Activated CD4-positive, alpha-beta T cell treated with anti-CD3 and anti-CD28 coated beads for 1 hour (primary cell): ENCODE data around the gene PPP5C.

ENCODE experiments used
- DNase-seq: peaks from one replicate; pipeline ENCODE4 v3.0.0-alpha.2; 2020

Gene PPP5C

DNA sequence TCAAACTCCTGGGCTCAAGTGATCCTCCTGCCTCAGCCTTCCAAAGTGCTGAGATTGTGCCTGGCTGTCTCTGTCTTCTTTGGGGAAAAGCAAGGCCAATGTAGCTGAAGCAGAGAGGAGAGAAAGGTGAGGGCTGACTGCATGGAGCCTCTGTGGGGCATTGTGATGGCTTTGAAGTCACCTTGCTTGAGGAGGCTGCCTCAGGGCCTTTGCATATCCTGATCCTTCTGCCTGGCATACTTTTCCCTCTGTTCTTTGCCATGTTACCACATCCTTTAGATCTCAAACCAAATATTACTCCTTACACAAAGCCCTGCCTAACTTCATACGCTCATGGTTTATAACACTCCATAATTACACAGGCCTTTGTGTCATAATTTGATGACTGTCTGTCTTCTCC lies 9.4 kb upstream of the PPP5C start:
- no peak for DNase-seq

DNA sequence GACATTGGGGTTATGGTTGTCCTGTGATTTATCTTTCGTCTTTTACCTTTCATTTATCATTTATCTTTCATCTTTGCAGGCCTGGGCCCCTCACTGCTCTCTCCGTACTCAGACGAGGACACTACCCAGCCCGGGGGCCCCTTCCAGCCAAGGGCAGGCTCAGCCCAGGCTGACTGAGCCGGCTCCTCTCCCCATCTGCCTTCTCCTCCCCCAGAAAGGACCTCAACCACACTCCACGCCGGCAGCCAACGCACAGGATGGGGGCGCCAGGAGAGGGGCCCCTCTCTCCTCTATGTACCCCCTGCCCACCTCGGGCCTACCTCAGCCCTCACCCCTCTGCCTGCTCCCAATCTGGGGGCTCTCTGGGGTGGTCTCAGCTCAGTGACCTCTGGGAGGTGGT lies 7.4 kb upstream of the PPP5C start:
- no peak for DNase-seq

DNA sequence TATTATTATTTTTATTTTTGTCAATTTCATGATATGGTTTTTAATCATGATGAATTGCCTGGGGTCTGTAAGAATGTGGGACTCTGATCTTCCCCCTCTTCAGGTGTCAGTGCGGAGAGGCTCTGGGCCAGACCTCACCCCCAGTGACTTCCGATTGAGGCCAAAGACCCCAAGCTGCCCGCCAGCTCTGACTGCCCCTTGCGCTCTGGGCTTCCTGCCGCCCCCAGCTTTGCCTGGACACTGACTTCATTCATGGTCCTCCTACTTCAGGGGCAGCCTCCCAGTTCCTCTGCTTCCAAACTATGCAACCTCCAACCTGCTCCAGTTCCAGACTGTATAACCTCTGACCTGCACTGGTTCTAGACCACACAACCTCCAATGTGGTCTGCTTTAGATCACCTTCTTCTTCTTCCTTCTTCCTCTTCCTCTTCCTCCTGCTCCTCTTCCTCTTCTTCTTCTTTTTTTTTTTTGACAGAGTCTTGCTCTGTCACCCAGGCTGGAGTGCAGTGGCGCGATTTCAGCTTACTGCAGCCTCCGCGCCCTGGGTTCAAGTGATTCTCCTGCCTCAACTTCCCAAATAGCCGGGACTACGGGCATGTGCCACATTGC lies 6.7 kb upstream of the PPP5C start:
- no peak for DNase-seq

DNA sequence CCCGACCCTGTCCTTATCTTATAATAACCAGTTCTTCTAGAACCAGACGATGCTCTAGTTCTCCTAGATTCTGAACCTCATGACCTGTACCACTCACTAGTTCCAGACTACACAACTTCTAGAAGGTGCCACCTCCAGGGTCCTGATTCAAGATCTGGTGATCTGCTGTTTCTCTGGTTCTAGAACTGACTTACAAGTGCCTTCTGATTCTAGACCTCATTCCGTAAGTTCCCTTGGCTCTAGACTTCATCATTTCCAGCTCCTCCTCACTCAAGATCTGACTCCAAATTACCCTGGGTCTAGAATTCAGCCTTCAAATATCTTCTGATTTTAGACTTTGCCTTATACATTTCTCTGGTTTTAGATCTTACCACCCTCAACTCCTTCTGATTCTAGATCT lies 5.0 kb upstream of the PPP5C start:
- DNase-seq = no peak

DNA sequence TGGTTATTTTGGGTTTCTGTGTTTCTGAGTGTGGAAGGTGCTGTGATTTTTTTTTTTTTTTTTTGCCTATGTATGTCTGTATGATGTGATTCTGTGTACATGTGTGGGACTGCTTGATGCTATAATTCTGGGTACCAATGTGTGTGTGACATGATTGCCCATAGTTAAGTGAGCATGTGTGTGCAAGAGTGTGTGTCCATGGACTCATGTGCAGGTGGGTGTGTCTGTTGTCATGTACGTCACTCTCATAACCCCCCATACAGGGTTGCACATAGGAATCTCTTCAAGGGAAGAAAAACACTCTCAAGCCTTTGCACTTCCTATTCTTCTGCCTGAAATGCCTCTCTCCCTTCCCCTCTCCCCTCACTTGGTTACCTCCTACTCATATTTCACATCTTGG lies 2.5 kb upstream of the PPP5C start:
- no peak for DNase-seq

DNA sequence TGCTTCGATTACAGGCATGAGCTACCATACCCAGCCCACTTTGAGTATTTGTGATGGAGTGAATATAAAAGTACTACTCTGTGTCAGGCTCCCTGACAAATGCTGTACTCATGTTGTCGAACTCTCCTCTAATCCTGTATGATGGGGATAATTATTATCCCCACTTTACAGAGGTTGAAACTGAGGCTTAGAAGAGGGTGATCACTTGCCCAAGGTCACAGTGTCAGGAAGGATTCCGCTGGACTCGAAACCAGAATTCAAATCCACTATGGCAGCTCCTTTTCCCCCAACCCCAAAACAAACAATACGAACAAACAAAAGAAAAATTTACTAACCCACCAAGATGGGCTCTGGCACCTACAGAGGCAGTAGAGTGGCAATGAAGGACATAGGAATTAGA lies 1.7 kb upstream of the PPP5C start:
- no peak for DNase-seq

DNA sequence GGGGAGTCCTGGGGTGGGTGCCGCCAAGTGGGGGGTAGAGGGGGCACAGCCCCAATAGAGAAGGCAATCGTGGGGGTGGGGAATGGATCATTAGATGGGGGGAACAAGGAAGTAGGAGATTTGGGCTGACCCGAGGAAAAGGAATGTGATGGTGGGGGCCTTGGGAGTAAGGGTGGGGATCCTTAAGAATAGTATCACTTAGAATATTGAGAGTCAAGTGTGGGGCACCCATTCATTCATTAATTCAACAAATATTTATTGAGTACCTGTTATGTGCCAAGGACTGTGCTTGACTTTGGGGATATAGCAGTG lies 641 bp downstream of the PPP5C start:
- no peak for DNase-seq

DNA sequence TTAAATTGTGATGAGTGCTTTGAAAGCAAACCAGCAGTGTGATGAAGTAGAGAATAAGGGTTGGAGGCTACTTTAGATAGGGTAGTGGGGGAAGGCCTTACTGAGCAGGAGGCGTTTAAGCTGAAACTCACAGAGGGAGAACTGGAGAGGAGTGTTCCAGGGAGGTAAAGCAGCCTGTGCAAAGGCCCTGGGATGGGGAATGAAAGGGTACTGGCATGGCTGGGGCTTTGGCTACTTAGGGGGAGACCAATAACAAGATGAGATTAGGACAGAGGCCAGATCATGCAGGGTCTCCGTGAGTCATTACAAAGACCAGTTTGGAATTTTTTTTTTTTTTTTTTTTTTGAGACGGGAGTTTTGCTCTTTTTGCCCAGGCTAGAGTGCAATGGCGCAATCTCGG lies 1.1 kb downstream of the PPP5C start:
- DNase-seq = no peak

DNA sequence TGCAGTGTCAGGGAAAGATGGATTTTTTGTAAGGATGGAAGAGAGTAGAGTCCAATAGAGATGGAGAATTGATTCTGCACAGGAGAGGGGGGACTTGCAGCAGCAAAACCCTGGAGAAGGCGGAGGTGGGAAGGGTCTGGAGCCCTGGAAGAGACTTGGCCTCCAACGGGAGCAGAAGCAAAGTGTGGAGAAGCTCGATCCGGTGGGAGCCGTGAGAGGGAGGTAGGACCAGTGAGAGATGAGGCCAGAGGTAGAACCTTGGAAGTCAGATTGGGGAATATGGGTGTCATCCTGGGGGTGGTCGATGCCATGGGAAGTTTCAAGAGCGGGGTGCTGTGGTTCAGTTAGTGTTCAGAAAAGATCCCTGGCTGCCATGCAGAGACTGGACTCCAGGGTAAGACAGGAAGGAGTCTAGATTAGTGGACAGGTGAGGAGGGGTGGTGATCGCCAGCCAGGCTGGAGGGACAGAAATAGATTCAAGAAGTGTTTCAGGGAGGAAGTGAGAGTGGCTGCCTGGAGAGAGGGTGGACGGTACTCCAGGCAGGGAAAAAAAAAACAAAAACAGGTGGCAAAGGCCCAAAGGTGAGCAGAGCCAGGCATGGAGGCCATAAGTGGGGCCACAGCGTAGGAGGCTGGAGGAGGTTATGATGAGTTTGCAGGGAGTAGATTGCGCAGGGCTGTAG lies 2.6 kb downstream of the PPP5C start:
- no peak for DNase-seq

DNA sequence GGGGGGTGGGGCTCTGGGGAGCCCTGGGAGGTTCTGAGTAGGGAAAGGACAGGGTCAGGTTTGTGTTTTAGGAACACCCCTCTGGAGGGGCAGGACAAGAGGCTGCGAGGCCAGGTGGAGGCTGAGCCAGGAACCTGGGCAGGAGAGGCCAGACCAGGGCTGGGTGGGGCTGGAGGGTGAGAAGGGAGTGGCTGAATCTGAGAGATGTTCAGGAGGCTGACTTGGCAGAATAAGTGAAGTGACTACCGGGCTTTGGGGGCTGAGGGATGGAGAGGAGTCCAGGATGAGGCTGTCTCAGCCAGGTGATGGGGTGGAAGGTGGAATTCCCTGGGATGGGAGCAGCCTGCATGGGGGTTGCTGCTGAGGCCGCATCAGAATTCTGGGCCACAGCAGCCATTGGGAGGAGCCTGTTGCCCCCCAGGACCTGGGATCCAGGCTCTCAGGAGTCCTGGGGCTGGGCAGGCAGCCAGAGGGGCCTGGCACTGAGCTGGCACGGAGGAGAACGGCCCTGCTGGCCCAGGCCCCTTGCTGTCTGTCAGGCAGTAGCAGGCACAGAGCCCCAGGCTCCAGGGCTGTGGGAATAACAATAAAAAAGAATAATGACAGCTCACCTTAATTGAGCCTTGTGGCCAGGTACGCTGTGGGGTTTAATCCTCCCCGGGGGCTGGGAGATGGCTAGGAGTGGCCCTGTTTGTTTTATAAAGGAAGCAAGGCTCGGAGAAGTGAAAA lies 3.3 kb downstream of the PPP5C start:
- no peak for DNase-seq

DNA sequence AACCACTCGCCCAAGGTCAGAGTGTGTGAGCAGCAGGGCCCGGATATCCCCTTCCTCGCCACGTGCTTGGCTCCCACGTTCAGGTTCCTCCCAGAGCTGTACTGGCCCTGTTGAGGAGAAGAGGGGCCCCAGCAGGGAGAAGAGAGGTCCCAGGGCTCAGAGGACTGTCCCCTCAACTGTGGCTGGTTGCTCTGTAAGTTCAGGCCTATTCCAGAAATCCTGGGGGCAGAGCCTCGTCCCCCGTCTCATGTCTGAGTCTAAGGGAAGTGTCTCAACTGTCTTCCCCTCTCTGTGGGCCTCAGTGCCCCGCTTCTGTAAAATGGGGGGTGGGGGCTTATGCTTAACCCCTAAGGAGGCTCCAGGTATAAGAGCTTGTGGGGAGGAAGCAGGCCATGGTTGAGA lies 3.9 kb downstream of the PPP5C start:
- no peak for DNase-seq

DNA sequence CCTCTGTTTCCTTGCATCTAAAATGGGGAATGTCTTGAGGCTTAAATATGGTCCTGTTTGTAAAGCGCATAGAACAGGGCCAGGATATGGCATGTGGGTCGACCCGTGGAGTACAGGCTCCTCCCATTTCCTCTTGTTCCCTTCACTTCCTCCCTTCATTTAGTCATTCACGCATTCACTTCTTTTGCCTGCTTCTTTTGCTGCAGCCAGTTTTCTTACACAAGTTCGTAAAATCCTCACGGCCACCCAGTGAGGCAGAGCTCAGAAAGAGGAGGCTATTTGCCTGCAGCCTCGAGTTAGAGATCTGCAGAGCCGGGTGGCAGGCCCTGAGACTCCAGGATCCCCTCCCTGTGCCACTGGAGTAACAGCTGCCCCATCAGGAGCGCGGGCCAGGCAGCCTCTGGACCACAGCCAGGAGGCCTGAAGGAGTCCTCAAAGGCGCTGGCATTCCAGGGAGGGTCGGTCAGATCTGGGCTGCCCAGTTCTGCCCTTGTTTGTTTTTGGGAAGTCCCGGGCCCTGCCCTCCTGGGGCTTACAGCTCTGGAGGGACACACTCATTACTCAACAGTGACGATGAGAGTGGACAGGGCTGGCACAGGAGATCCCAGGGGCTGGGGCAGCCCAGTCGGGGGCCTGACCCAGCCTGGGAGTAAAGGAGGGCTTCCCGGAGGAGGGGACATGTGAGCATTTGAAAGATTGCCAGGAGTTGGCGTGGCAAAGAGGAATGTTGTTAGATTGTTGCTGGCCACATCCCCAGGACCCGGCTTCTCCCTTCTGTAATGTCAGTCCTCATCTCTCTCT lies 4.6 kb downstream of the PPP5C start:
- DNase-seq = no peak

DNA sequence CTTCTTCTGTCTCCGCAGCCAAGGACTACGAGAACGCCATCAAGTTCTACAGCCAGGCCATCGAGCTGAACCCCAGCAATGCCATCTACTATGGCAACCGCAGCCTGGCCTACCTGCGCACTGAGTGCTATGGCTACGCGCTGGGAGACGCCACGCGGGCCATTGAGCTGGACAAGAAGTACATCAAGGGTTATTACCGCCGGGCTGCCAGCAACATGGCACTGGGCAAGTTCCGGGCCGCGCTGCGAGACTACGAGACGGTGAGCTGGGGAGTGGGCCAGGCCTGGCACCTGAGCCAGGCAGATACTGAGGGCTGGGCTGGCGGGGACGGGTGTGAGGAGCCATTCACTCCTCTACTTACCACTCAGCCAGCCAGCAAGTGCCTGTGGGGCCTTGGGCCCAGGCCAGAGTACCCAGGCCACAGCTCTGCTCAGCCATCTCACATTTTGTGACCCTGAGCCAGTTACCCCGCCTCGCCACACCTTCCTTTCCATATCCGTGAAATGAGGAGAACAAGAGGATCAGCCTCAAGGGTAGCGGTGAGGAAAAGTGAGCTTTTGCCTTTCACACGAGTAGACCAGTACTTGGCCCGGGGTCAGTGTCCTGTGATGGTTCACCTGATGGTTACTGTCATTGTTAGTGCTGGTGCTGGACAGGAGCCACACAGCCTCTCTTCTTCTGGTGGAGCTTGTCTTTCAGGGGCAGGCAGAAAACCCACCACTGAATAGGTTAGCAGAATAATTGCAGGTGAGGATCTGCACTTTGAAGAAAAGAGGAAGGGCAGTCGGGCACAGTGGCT lies 7.0 kb downstream of the PPP5C start:
- DNase-seq = no peak

DNA sequence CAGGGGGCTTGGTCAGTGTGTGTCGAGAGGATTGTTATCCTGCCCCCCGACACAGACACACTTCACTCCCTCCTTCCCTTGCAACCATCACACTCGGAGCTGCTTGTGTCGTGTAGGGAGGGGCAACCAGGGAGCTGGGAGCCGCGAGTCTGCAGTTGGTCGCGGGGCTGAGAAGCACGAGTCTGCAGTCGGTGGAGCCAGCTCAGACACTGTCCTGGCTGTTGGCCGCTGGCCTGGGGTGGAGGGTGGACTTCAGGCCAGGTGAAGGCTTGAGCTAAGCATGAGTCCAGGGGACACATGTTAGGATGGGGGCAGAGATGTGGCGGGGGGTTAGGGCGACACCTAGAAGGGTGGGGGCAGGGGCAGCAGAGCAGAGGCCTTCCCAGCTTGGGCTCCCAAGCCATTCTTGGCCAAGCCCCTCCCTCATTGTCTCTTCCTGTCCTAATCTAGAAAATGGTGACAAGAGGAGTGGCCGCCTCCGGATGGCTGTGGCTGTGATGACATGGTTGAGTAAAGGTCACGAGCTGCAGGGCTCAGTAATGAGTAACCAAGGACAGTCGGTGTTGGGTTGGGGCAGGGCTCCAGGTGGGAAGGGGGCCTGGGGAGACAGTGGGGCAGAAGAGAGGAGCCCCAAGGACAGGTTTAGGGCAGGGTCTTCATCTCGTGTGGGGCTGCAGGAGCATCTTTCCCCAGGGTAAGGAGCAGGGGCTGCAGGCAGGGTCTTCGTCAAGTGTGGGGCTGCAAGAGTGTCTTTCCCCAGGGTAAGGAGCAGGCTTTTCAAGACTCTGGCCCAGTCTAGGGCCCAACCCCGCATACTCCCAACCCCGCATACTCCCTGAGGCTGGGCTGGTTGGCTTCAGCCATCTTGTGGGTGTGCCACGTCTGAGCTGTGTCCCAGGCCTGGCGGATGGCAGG lies 8.6 kb downstream of the PPP5C start:
- DNase-seq = no peak

DNA sequence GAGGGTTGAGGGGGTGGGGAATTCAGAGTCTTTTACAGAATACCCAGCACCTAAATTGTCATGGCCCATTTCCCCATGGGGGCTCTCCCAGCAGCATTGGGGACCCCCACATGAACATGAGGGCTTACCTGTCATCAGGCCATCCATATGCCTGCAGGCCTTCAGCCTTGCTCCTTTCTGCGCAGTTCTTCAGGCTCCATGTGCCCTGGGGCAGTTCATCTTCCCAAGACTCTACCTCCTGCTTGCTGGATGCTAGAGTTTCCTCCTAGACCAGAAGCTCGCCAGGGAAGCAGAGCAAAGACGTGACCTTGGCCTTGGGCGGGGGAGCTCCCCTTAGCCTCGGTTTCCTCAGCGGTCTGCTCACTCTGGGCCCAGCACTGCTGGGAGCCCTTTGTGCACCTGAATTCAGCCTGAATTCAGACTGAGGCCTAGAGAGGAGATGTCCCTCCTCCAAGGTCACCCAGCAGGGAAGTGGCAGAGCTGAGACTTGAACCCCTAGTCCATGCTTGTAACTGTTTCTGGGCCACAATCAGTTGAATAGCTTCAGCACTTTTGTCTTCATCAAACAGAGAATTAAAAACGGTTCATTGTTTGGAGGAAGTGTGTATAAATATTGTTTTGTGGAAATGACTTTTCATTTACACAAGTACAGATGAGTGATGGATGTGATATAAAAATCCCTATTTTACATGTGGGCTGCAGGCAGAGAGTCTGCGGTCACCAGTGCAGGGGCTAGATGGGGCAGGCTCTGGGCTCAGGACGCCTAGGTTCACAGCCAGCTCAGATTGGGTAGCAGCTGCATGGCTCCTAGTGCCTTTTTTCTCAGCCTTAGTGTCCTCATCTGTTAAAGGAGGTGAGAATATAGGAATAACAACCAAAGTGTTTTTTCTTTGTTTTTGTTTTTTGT lies 9.5 kb downstream of the PPP5C start:
- DNase-seq = no peak

DNA sequence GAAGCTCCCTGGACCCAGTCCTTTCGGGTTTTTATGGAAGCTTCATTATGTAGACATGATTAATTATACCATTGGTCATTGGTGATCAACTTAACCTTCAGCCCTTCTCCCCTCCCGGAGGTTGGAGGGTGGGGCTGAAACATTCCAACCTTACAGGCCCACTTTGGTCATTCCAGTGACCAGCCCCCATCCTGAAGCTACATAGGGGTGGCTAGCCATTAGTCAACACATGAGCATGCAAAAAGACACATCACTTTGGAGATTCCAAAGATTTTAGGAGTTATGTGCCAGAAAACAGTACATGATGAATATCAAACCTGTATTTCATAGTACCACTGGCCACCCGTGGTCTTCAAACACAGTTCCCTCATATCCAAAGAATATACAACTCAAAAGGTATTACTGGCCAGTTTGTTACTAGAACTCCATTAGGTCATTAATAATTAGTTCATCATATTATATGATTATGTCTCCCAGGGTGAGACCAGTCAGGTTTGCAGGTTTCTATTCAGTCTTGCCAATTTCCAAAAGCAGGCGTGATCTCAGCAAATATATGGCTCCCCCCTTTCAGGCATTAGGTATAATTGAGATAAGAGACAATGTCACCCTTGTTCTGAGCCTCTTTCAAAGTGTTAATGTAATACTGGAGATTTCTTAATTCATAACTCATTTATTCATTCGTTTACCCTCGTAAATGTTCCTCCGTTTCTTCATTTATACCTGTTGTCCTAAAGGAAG lies 11.1 kb downstream of the PPP5C start:
- no peak for DNase-seq

DNA sequence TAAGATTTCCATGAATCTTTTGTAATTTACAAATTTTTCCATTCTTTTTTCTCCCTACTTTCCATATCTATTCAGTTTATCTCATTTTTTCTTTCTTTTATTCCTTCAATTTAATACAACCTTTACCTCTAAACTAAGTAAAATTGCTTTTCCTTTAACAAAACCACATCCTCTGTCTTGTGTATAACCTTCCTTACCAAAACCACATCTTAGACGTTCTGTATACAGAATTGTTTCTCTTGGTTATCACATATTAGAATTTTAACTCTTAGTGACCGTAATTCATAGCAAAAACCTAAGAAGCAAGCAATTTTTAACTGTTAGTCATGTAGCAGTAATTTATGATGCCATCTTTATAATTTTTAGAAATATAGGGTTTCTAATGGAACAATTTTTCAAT lies 15.0 kb downstream of the PPP5C start:
- DNase-seq = no peak

DNA sequence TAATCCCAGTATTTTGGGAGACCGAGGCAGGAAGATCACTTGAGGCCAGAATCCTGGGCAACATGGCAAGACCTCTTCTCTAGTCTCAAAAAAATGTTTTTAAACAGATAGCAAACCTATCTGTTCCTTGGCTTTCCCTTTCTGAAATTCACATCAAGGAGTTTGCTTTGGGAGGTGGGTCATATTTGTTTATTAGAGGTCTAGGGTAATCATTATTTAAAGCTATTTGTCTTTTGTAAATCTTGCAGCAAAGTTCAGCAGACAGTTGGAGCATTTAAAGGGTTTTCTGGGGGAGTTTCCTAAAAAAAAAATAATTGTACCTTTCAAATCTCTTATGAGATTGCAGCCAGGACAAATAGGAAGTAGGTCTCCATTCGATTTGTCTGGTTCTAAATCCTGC lies 17.5 kb downstream of the PPP5C start:
- DNase-seq = no peak

DNA sequence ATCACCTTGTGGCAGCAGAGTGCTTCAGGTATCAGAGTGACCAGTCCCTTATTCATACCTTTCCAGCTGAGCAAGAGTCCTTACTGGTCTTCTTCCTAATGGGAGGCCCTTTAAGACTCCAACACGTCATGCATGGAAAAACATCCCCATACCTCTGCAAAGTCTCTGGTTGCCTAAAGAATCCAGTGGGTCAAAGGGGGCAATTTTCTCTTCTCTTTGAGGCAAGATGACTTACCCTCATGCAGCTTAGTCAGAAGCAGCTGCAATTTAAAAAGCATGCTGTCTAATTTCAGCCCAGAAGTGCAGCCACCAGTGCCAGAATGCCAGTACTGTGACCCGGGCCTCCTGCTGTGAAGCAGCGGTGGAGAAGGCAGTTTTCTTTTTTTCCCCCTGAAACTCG lies 18.7 kb downstream of the PPP5C start:
- DNase-seq = no peak
